Measurements from ENCODE around the gene PRPSAP2.
"Not testable (repeated sequence)": the region's sequence is repeated elsewhere in the genome, so short reads cannot be mapped to it uniquely, and the experiment has no call there.

Gene PRPSAP2

GRCh38 chr17:18860161-18860972 is 2.4 kb downstream of the PRPSAP2 start:
- Histone ChIP-seq H3K79me2 (ENCODE audit: insufficient read depth, low read depth) (peaks cover 24% of the 10 kb centered on the region; the same call in 1 of the 2 replicates), H3K27ac (no peak overlapping the region), H4K20me1 (ENCODE audit: insufficient read depth) (no peaks in the 10 kb centered on the region), H3K27me3 (ENCODE audit: insufficient read depth, low read depth) (no peaks in the 10 kb centered on the region), H3K9ac (no peak overlapping the region), H3K4me2 (no peak overlapping the region; the same call in 1 of the 2 replicates), H3K4me1 (ENCODE audit: low read depth, poor library complexity, severe bottlenecking) (peaks cover 23% of the 10 kb centered on the region), H2AFZ (ENCODE audit: low read depth) (no peak overlapping the region), H3K4me3 (IDR thresholded peaks at IDR 0.05; ENCODE audit: insufficient read depth, low read depth, low read length) (no peak overlapping the region), H3K36me3 (ENCODE audit: insufficient read depth) (no peaks in the 10 kb centered on the region)
- no peak for TF ChIP-seq CTCF (conservative IDR thresholded peaks at IDR 0.05; ENCODE audit: low read depth, low read length)

DNA sequence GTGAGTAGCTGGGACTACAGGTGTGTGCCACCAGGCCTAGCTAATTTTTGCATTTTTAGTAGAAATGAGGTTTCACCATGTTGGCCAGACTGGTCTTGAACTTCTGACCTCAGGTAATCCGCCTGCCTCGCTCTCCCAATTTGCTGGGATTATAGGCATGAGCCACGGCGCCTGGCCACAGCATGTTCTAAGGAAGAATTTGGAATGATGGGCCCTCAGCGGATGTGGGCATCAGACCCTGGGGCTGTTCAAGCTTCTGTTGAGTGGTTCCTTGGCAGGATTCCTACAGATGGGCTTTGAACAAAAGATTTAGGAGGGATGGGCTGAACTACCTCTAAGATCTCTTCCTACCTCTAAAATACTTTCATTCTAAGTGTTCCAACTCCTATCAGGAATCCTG is 4.1 kb downstream of the PRPSAP2 start:
- Histone ChIP-seq H3K9ac (no peak overlapping the region), H2AFZ (ENCODE audit: low read depth) (no peak overlapping the region), H3K27me3 (ENCODE audit: insufficient read depth, low read depth) (no peaks in the 10 kb centered on the region), H3K4me3 (IDR thresholded peaks at IDR 0.05; ENCODE audit: insufficient read depth, low read depth, low read length) (no peak overlapping the region), H3K79me2 (ENCODE audit: insufficient read depth, low read depth) (peaks cover 24% of the 10 kb centered on the region; the same call in 1 of the 2 replicates), H3K4me1 (ENCODE audit: low read depth, poor library complexity, severe bottlenecking) (peaks cover 20% of the 10 kb centered on the region), H3K36me3 (ENCODE audit: insufficient read depth) (no peaks in the 10 kb centered on the region), H4K20me1 (ENCODE audit: insufficient read depth) (no peaks in the 10 kb centered on the region), H3K27ac (no peak overlapping the region), H3K4me2 (no peak overlapping the region)
- TF ChIP-seq CTCF (conservative IDR thresholded peaks at IDR 0.05; ENCODE audit: low read depth, low read length), result no peak

DNA sequence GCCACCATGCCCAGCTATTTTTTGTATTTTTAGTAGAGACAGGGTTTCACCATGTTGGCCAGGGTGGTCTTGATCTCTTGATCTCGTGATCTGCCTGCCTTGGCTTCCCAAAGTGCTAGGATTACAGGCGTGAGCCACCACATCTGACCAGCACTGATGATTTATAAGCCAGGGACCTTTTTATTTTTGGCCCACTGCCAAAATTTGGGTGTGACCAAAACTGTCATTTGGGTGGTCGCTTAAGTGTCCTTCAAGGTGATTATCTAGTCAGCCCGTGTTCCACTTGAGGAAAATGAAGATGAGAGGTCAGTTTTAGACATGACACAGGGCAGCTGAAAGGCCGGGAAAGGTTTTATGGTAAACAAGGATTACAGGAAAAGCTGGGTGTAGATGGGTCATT is 7.1 kb downstream of the PRPSAP2 start:
- H3K36me3 ChIP-seq (ENCODE audit: insufficient read depth); H3K9ac ChIP-seq; H3K4me1 ChIP-seq (ENCODE audit: low read depth, poor library complexity, severe bottlenecking); H2AFZ ChIP-seq (ENCODE audit: low read depth); H3K27ac ChIP-seq; H3K4me3 ChIP-seq (IDR thresholded peaks at IDR 0.05; ENCODE audit: insufficient read depth, low read depth, low read length); H4K20me1 ChIP-seq (ENCODE audit: insufficient read depth); H3K27me3 ChIP-seq (ENCODE audit: insufficient read depth, low read depth); H3K4me2 ChIP-seq: not testable (repeated sequence)
- H3K79me2 ChIP-seq (ENCODE audit: insufficient read depth, low read depth), result peaks cover 10% of the 10 kb centered on the region; the same call in 1 of the 2 replicates

- H3K27me3 ChIP-seq (ENCODE audit: insufficient read depth, low read depth), result no peaks in the 10 kb centered on the region
- H3K9ac ChIP-seq, result no peak overlapping the region
- no peak overlapping the region for H3K4me3 ChIP-seq (IDR thresholded peaks at IDR 0.05; ENCODE audit: insufficient read depth, low read depth, low read length)
- no peak overlapping the region for H3K27ac ChIP-seq
- no peaks in the 10 kb centered on the region for H3K4me1 ChIP-seq (ENCODE audit: low read depth, poor library complexity, severe bottlenecking)
- no peaks in the 10 kb centered on the region for H3K79me2 ChIP-seq (ENCODE audit: insufficient read depth, low read depth)
- no peak for TF ChIP-seq CTCF (conservative IDR thresholded peaks at IDR 0.05; ENCODE audit: low read depth, low read length)
- no peak overlapping the region for H2AFZ ChIP-seq (ENCODE audit: low read depth)
- no peaks in the 10 kb centered on the region for H3K36me3 ChIP-seq (ENCODE audit: insufficient read depth)
- H3K4me2 ChIP-seq, result no peak overlapping the region
- no peaks in the 10 kb centered on the region for H4K20me1 ChIP-seq (ENCODE audit: insufficient read depth)
Observed at GRCh38 chr17:18866866-18867813, 9.2 kb downstream of the PRPSAP2 start.
